ENCODE data around the gene OR10C1.
"Not testable (repeated sequence)": the region's sequence is repeated elsewhere in the genome, so short reads cannot be mapped to it uniquely, and the experiment has no call there.

The OR10C1 gene

GRCh38 chr6:29439006-29439405 is at the start of gene OR10C1:
Gene OR10C1, plus strand, starts transcription at chr6:29439306. Its CDS starts 710 bp downstream, at chr6:29440016.
- DNase-seq (ENCODE audit: low read depth, low spot score) = no peak

GRCh38 chr6:29395331-29395730 is 43.8 kb upstream of the OR10C1 start, which contains the start of gene OR12D2:
Gene OR12D2, plus strand, starts transcription at chr6:29395631. Its CDS starts 1,069 bp downstream, at chr6:29396700.
- no peak for DNase-seq (ENCODE audit: low read depth, low spot score)

GRCh38 chr6:29399525-29399924 is 39.6 kb upstream of the OR10C1 start:
- no peak for DNase-seq (ENCODE audit: low read depth, low spot score)

- DNase-seq (ENCODE audit: low read depth, low spot score) = no peak
These were observed 35.3 kb upstream of the OR10C1 start for GRCh38 chr6:29403801-29404200.

GRCh38 chr6:29414588-29414987 is 24.5 kb upstream of the OR10C1 start, which contains the start of gene OR12D1:
Gene OR12D1, plus strand, starts transcription at chr6:29414928.
- DNase-seq (ENCODE audit: low read depth, low spot score) = no peak

- no peak for DNase-seq (ENCODE audit: low read depth, low spot score)
These were observed 19.6 kb upstream of the OR10C1 start for GRCh38 chr6:29419516-29419915.

- DNase-seq (ENCODE audit: low read depth, low spot score) = no peak
These were observed 14.9 kb upstream of the OR10C1 start for GRCh38 chr6:29424168-29424567.

- no peak for DNase-seq (ENCODE audit: low read depth, low spot score)
These were observed 14.5 kb upstream of the OR10C1 start for GRCh38 chr6:29424575-29424974.

GRCh38 chr6:29425075-29425474 is 14.0 kb upstream of the OR10C1 start:
- no peak for DNase-seq (ENCODE audit: low read depth, low spot score)

- DNase-seq (ENCODE audit: low read depth, low spot score) = no peak
These were observed 12.5 kb upstream of the OR10C1 start for GRCh38 chr6:29426654-29427053.

GRCh38 chr6:29436730-29437129 is 2.4 kb upstream of the OR10C1 start:
- not testable (repeated sequence) for DNase-seq (ENCODE audit: low read depth, low spot score)

- DNase-seq (ENCODE audit: low read depth, low spot score) = no peak
These were observed 3.6 kb downstream of the OR10C1 start for GRCh38 chr6:29442719-29443118.

GRCh38 chr6:29444031-29444430 is 4.9 kb downstream of the OR10C1 start:
- not testable (repeated sequence) for DNase-seq (ENCODE audit: low read depth, low spot score)

- DNase-seq (ENCODE audit: low read depth, low spot score) = no peak
These were observed 8.6 kb downstream of the OR10C1 start for GRCh38 chr6:29447670-29448069.

- DNase-seq (ENCODE audit: low read depth, low spot score) = no peak
These were observed 12.5 kb downstream of the OR10C1 start for GRCh38 chr6:29451471-29452193.

- DNase-seq (ENCODE audit: low read depth, low spot score) = no peak
These were observed 17.9 kb downstream of the OR10C1 start, which contains the start of the genes OR11A1 and OR2H1 for GRCh38 chr6:29456971-29457370. Gene OR11A1, minus strand, starts transcription at chr6:29457071. Its CDS starts 29,430 bp downstream, at chr6:29427641. Gene OR2H1, plus strand, starts transcription at chr6:29457155. Its CDS starts 4,615 bp downstream, at chr6:29461770.

GRCh38 chr6:29461021-29461814 is 22.1 kb downstream of the OR10C1 start:
- no peak for DNase-seq (ENCODE audit: low read depth, low spot score)

GRCh38 chr6:29462022-29462421 is 22.9 kb downstream of the OR10C1 start:
- DNase-seq (ENCODE audit: low read depth, low spot score) = no peak

- no peak for DNase-seq (ENCODE audit: low read depth, low spot score)
These were observed 26.2 kb downstream of the OR10C1 start for GRCh38 chr6:29465279-29465678.

GRCh38 chr6:29465801-29466200 is 26.7 kb downstream of the OR10C1 start:
- DNase-seq (ENCODE audit: low read depth, low spot score) = no peak

- no peak for DNase-seq (ENCODE audit: low read depth, low spot score)
These were observed 27.1 kb downstream of the OR10C1 start for GRCh38 chr6:29466241-29466640.

- DNase-seq (ENCODE audit: low read depth, low spot score) = no peak
These were observed 35.9 kb downstream of the OR10C1 start for GRCh38 chr6:29474996-29475395.

Measured in brain pericyte (primary cell).